HG02943 (cell line): ENCODE results near the gene SDK2.

Experiments
- ATAC-seq: cut with Tn5 transposase; IDR thresholded peaks from one replicate; pipeline ENCODE4 v1.9.1; 2021; ENCODE audit warnings: mild to moderate bottlenecking, low read depth, moderate library complexity; ENCODE audit not compliant: unreplicated experiment

Gene SDK2

GRCh38 chr17:73644145-73645049 is at the start of gene SDK2:
Gene SDK2 (minus strand): TSS chr17:73644445. CDS start chr17:73644088, 357 bp downstream.
- ATAC-seq = no peak

GRCh38 chr17:73693071-73693470 is 48.8 kb upstream of the SDK2 start:
- ATAC-seq = no peak

GRCh38 chr17:73691321-73691766 is 47.1 kb upstream of the SDK2 start:
- no peak for ATAC-seq

GRCh38 chr17:73690676-73691075 is 46.4 kb upstream of the SDK2 start:
- no peak for ATAC-seq

- no peak for ATAC-seq
These were observed 45.5 kb upstream of the SDK2 start for GRCh38 chr17:73689596-73690275.

GRCh38 chr17:73686961-73687360 is 42.7 kb upstream of the SDK2 start:
- no peak for ATAC-seq

GRCh38 chr17:73686126-73686525 is 41.9 kb upstream of the SDK2 start:
- ATAC-seq = no peak

- no peak for ATAC-seq
These were observed 39.9 kb upstream of the SDK2 start for GRCh38 chr17:73684183-73684582.

- no peak for ATAC-seq
These were observed 39.5 kb upstream of the SDK2 start for GRCh38 chr17:73683771-73684170.

GRCh38 chr17:73681946-73682345 is 37.7 kb upstream of the SDK2 start:
- ATAC-seq = no peak

- ATAC-seq = no peak
These were observed 35.2 kb upstream of the SDK2 start for GRCh38 chr17:73679476-73679875.

GRCh38 chr17:73678999-73679398 is 34.8 kb upstream of the SDK2 start:
- ATAC-seq = no peak

GRCh38 chr17:73669771-73670170 is 25.5 kb upstream of the SDK2 start:
- ATAC-seq = no peak

GRCh38 chr17:73667181-73667959 is 23.1 kb upstream of the SDK2 start:
- ATAC-seq = no peak

- no peak for ATAC-seq
These were observed 19.4 kb upstream of the SDK2 start for GRCh38 chr17:73663614-73664013.

- no peak for ATAC-seq
These were observed 16.1 kb upstream of the SDK2 start for GRCh38 chr17:73660366-73660765.

- no peak for ATAC-seq
These were observed 14.7 kb upstream of the SDK2 start for GRCh38 chr17:73658821-73659515.

- ATAC-seq = no peak
These were observed 13.3 kb upstream of the SDK2 start for GRCh38 chr17:73657473-73658116.

- ATAC-seq = no peak
These were observed 10.0 kb upstream of the SDK2 start for GRCh38 chr17:73654241-73654640.

GRCh38 chr17:73653810-73654209 is 9.6 kb upstream of the SDK2 start:
- ATAC-seq = no peak
